SK-N-MC (cell line): Measurements from ENCODE around the gene CTSD.

Experiments
- EZH2 ChIP-seq: fragments of 200-600 bp; sonication (generic); IDR thresholded peaks from one replicate; pipeline ENCODE4 v1.6.1; 2017; ENCODE audit warnings: antibody characterized with exemption
- FOXP2 ChIP-seq: optimal IDR thresholded peaks from 2 replicates; pipeline ENCODE3; 2011; ENCODE audit warnings: mild to moderate bottlenecking, moderate library complexity; ENCODE audit not compliant: insufficient read depth; ENCODE audit errors: extremely low read length, control extremely low read depth
- POLR2AphosphoS5 ChIP-seq: IDR thresholded peaks from 2 replicates; pipeline ENCODE4 v1.6.1; 2012; ENCODE audit warnings: mild to moderate bottlenecking, low read depth, low read length, borderline replicate concordance

GRCh38 chr11:1766719-1767398 is 3.1 kb upstream of the CTSD start:
- no peak for TF ChIP-seq POLR2AphosphoS5
- no peak for TF ChIP-seq EZH2
- TF ChIP-seq FOXP2: no peak
